ENCODE measurements around the gene ANKRD22. TPM values are rescaled to one million over a fixed set of nuclear protein-coding genes. Genes with fewer than 3 reads are reported as not detected.

Gene ANKRD22
- total RNA-seq, 1 experiment from 2014 or later: not detected

- CTCF ChIA-PET: no interaction called here
- POLR2A ChIA-PET (ENCODE audit: low non-redundant PET): no interaction called here
- peaks cover 59% of the 10 kb centered on the region for H3K4me1 ChIP-seq (ENCODE audit: insufficient read depth, low read length, poor library complexity, severe bottlenecking)
- no peak for DNase-seq (ENCODE audit: low spot score)
- no peaks in the 10 kb centered on the region for H3K36me3 ChIP-seq (ENCODE audit: insufficient read depth, low read length, poor library complexity, severe bottlenecking)
- H3K27ac ChIP-seq (ENCODE audit: low read depth, low read length, poor library complexity, severe bottlenecking): peak overlapping the region; percentile 50
- H3K27me3 ChIP-seq (replicated peaks; ENCODE audit: insufficient read depth, low read depth, low read length, poor library complexity): no peaks in the 10 kb centered on the region
- BruUV-seq (replicated peaks): no TSS peak
- no peak for TF ChIP-seq EZH2 (IDR thresholded peaks at IDR 0.05; ENCODE audit: borderline replicate concordance, low read depth, low read length, poor library complexity, severe bottlenecking)
- TF ChIP-seq CTCF (conservative IDR thresholded peaks at IDR 0.05; ENCODE audit: low read depth, low read length): no peak
- H3K4me3 ChIP-seq (ENCODE audit: low read depth, low read length, poor library complexity, severe bottlenecking): no peak overlapping the region
- no peaks in the 10 kb centered on the region for H3K9me3 ChIP-seq (ENCODE audit: low read depth, low read length, poor library complexity, severe bottlenecking)
- intact Hi-C loops (cut with micrococcal nuclease; ENCODE audit: unreplicated experiment): no loop called here
Measured at GRCh38 chr10:88877298-88877697, 25.7 kb upstream of the ANKRD22 start.

GRCh38 chr10:88875081-88875480 lies 23.4 kb upstream of the ANKRD22 start:
- Histone ChIP-seq H3K9me3 (ENCODE audit: low read depth, low read length, poor library complexity, severe bottlenecking) (no peaks in the 10 kb centered on the region), H3K27ac (ENCODE audit: low read depth, low read length, poor library complexity, severe bottlenecking) (peak overlapping the region; percentile 7), H3K4me3 (ENCODE audit: low read depth, low read length, poor library complexity, severe bottlenecking) (no peak overlapping the region), H3K27me3 (replicated peaks; ENCODE audit: insufficient read depth, low read depth, low read length, poor library complexity) (no peaks in the 10 kb centered on the region), H3K4me1 (ENCODE audit: insufficient read depth, low read length, poor library complexity, severe bottlenecking) (peaks cover 58% of the 10 kb centered on the region), H3K36me3 (ENCODE audit: insufficient read depth, low read length, poor library complexity, severe bottlenecking) (no peaks in the 10 kb centered on the region)
- ChIA-PET POLR2A (ENCODE audit: low non-redundant PET) (no interaction called here), CTCF (no interaction called here)
- BruUV-seq (replicated peaks): no TSS peak
- intact Hi-C loops (cut with micrococcal nuclease; ENCODE audit: unreplicated experiment): no loop called here
- TF ChIP-seq EZH2 (IDR thresholded peaks at IDR 0.05; ENCODE audit: borderline replicate concordance, low read depth, low read length, poor library complexity, severe bottlenecking) (no peak), CTCF (conservative IDR thresholded peaks at IDR 0.05; ENCODE audit: low read depth, low read length) (no peak)
- no peak for DNase-seq (ENCODE audit: low spot score)

- Histone ChIP-seq H3K36me3 (ENCODE audit: insufficient read depth, low read length, poor library complexity, severe bottlenecking) (no peaks in the 10 kb centered on the region), H3K4me1 (ENCODE audit: insufficient read depth, low read length, poor library complexity, severe bottlenecking) (peaks cover 56% of the 10 kb centered on the region), H3K27ac (ENCODE audit: low read depth, low read length, poor library complexity, severe bottlenecking) (no peak overlapping the region), H3K9me3 (ENCODE audit: low read depth, low read length, poor library complexity, severe bottlenecking) (no peaks in the 10 kb centered on the region), H3K27me3 (replicated peaks; ENCODE audit: insufficient read depth, low read depth, low read length, poor library complexity) (no peaks in the 10 kb centered on the region), H3K4me3 (ENCODE audit: low read depth, low read length, poor library complexity, severe bottlenecking) (no peak overlapping the region)
- intact Hi-C loops (cut with micrococcal nuclease; ENCODE audit: unreplicated experiment): no loop called here
- DNase-seq (ENCODE audit: low spot score): no peak
- TF ChIP-seq EZH2 (IDR thresholded peaks at IDR 0.05; ENCODE audit: borderline replicate concordance, low read depth, low read length, poor library complexity, severe bottlenecking) (no peak), CTCF (conservative IDR thresholded peaks at IDR 0.05; ENCODE audit: low read depth, low read length) (no peak)
- CTCF ChIA-PET: no interaction called here
- POLR2A ChIA-PET (ENCODE audit: low non-redundant PET): no interaction called here
- BruUV-seq (replicated peaks): no TSS peak
Measured at GRCh38 chr10:88874281-88874680, 22.6 kb upstream of the ANKRD22 start.

Data from A673 (cell line).